Astrocyte of the cerebellum (primary cell): ENCODE results near the gene AFG1L.

Source experiments
- DNase-seq: peaks from one replicate; pipeline ENCODE4 v3.0.0-alpha.2; 2011; ENCODE audit warnings: low read depth
- H3K4me3 ChIP-seq: 2 replicates; pipeline ENCODE4 v1.5.1; 2011; ENCODE audit warnings: mild to moderate bottlenecking, low read depth, low read length, moderate library complexity
- CTCF ChIP-seq: IDR thresholded peaks from 2 replicates; pipeline ENCODE4 v1.5.1; 2012; ENCODE audit warnings: low read length, low read depth, moderate library complexity, mild to moderate bottlenecking; ENCODE audit errors: missing control alignments
- in situ Hi-C: cut with HindIII; loops from 2 replicates; pipeline ENCODE4 v1.10.0; 2017; ENCODE audit warnings: low sequenced_read_pairs

AFG1L gene

GRCh38 chr6:108454356-108454755 lies 159.5 kb downstream of the AFG1L start:
- no peak overlapping the region for H3K4me3 ChIP-seq
- DNase-seq, result no peak
- TF ChIP-seq CTCF, result no peak
- in situ Hi-C loops, result no loop called here

DNA sequence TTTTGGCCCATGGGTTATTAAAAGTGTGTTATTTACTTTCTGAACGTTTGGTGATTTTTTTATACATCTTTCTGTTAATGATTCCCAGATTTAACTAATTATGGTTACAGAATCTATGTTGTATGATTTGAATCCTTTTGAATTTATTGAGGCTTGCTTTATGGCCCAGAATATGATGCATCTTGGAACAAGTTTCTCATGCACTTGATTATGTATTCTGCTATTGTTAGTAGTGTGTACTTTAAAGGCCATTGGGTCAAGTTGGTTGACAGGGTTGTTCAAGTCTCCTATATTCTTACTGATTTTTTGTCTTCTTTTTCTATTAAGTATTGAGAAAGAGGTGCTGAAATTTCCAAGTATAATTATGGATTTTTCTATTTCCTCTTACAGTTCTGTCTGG lies 160.8 kb downstream of the AFG1L start:
- no peak overlapping the region for H3K4me3 ChIP-seq
- DNase-seq, result no peak
- in situ Hi-C loops, result no loop called here
- no peak for TF ChIP-seq CTCF

DNA sequence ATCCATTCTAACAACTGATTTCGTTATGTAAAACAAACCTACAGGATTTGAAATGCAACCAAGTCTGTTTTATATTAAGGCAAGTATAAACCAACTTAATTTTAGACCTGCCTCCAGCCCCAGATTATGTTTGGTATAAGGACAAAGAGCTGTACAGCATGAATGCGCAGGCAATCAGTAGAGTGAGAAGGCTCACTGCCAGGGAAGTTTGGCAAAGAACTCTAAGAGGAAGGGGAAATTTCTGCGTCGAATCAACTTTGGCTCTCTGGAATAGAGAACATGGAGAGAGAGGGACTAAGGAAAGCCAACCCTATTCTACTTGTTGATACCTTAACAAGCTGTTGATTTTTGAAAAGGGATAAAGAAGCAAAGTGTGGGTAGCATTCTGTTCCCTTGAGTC lies 168.9 kb downstream of the AFG1L start:
- in situ Hi-C loops, result no loop called here
- no peak for TF ChIP-seq CTCF
- DNase-seq, result no peak
- no peak overlapping the region for H3K4me3 ChIP-seq

- in situ Hi-C loops, result no loop called here
- TF ChIP-seq CTCF, result no peak
- no peak for DNase-seq
- H3K4me3 ChIP-seq, result no peak overlapping the region
These were observed 169.7 kb downstream of the AFG1L start for GRCh38 chr6:108464418-108465097.

DNA sequence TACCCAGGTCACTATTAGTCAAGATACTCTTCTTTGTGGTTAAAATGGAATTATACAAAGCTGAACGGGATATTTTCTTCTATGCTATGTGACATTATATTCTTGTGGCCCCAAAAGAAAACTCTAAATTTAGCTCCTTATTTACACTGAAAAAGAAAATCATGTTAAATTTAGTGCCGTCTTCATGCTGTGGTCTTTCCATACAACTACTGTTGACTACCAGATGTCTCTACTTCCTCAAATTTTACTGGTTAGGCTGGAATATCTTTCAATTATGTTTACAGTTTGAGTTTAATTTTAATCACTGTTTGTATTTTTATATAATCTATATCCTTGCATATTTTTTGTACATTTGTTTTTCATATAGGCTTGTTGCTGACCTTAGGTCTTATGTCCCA lies 170.2 kb downstream of the AFG1L start:
- no peak overlapping the region for H3K4me3 ChIP-seq
- in situ Hi-C loops, result no loop called here
- TF ChIP-seq CTCF, result no peak
- DNase-seq, result no peak

- in situ Hi-C loops, result no loop called here
- no peak overlapping the region for H3K4me3 ChIP-seq
- no peak for TF ChIP-seq CTCF
- no peak for DNase-seq
These were observed 173.5 kb downstream of the AFG1L start for GRCh38 chr6:108468346-108468745.
